ENCODE data around the gene NOD1.

DNA sequence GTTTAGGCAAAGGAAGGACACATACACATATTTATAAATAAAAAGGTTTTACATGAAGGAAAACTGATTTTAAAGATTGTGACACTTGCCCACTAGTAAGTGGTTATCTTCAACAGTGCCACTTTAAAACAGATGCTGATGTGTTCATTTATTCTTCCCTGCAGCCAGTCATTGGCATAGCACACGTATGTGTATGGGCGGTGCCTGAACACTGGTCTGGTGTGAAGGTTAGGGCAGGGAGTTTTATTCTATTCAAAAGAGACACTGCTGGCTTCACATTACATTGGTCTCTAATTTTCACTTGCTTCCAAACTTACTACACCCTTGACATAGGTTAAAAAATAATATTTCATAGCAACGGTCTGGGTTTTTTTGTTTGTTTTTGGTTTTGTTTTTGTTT, 57.9 kb downstream of the NOD1 start:
- TF ChIP-seq, protein P1, sequence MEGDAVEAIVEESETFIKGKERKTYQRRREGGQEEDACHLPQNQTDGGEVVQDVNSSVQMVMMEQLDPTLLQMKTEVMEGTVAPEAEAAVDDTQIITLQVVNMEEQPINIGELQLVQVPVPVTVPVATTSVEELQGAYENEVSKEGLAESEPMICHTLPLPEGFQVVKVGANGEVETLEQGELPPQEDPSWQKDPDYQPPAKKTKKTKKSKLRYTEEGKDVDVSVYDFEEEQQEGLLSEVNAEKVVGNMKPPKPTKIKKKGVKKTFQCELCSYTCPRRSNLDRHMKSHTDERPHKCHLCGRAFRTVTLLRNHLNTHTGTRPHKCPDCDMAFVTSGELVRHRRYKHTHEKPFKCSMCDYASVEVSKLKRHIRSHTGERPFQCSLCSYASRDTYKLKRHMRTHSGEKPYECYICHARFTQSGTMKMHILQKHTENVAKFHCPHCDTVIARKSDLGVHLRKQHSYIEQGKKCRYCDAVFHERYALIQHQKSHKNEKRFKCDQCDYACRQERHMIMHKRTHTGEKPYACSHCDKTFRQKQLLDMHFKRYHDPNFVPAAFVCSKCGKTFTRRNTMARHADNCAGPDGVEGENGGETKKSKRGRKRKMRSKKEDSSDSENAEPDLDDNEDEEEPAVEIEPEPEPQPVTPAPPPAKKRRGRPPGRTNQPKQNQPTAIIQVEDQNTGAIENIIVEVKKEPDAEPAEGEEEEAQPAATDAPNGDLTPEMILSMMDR (IDR thresholded peaks at IDR 0.05) = no peak
- no peak for TF ChIP-seq POLR2A (IDR thresholded peaks at IDR 0.05)

Data from heart left ventricle (tissue), 13 donors.